ENCODE measurements around the gene SIGLEC14. TPM values are rescaled to one million over a fixed set of nuclear protein-coding genes. Genes with fewer than 3 reads are reported as not detected.
"Not testable (repeated sequence)": the region's sequence is repeated elsewhere in the genome, so short reads cannot be mapped to it uniquely, and the experiment has no call there.

Gene SIGLEC14
- total RNA-seq, 1 experiment from 2014 or later, result not detected

DNA sequence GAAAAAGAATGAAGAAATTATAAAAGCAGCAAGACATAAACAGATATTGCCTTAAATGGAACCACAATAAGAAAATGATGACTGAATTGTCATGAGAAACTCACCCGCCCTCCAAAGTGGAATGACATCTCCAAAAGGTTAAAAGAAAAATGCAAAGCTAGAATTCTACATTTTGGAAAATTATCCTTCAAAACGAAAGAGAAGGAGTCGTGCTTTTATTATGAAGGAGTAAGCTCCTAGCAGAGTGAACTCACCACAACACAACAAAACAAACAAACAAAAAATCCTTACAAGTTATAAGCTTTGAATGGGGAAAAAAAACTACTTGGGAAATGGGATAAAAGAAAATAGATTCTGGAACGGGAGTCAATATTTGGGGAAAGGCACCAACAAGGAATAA lies 6.7 kb downstream of the SIGLEC14 start:
- H3K4me3 ChIP-seq, result no peak overlapping the region
- H3K36me3 ChIP-seq (ENCODE audit: low read depth), result no peaks in the 10 kb centered on the region
- intact Hi-C loops (cut with micrococcal nuclease; ENCODE audit: unreplicated experiment), result no loop called here
- no peak overlapping the region for H2AFZ ChIP-seq
- no peaks in the 10 kb centered on the region for H3K9me3 ChIP-seq (ENCODE audit: insufficient read depth, low read depth)
- H3K4me1 ChIP-seq (replicated peaks; ENCODE audit: insufficient read depth), result no peaks in the 10 kb centered on the region
- no peaks in the 10 kb centered on the region for H4K20me1 ChIP-seq (ENCODE audit: insufficient read depth)
- POLR2A ChIA-PET (ENCODE audit: unreplicated experiment), result no interaction called here
- H3K27ac ChIP-seq, result no peak overlapping the region
- H3K4me2 ChIP-seq, result no peak overlapping the region
- no peak for DNase-seq
- H3K9me2 ChIP-seq (ENCODE audit: insufficient read depth), result no peaks in the 10 kb centered on the region
- CTCF ChIA-PET, result no interaction called here
- BruUV-seq (replicated peaks), result no TSS peak
- no peaks in the 10 kb centered on the region for H3K79me2 ChIP-seq (ENCODE audit: low read depth)
- no peak for TF ChIP-seq EZH2 (IDR thresholded peaks at IDR 0.05; ENCODE audit: low read depth)
- no peak for TF ChIP-seq CTCF (conservative IDR thresholded peaks at IDR 0.05)
- H3F3A ChIP-seq (ENCODE audit: insufficient read depth, low read depth), result no peaks in the 10 kb centered on the region
- no peaks in the 10 kb centered on the region for H3K27me3 ChIP-seq (ENCODE audit: insufficient read depth, low read depth)

GRCh38 chr19:51637362-51637978 lies 9.2 kb downstream of the SIGLEC14 start:
- no peaks in the 10 kb centered on the region for H4K20me1 ChIP-seq (ENCODE audit: insufficient read depth)
- no TSS peak for BruUV-seq (replicated peaks)
- TF ChIP-seq EZH2 (IDR thresholded peaks at IDR 0.05; ENCODE audit: low read depth), result no peak
- TF ChIP-seq CTCF (conservative IDR thresholded peaks at IDR 0.05), result no peak
- H3K79me2 ChIP-seq (ENCODE audit: low read depth), result no peaks in the 10 kb centered on the region
- no peaks in the 10 kb centered on the region for H3K9me2 ChIP-seq (ENCODE audit: insufficient read depth)
- POLR2A ChIA-PET (ENCODE audit: unreplicated experiment), result no interaction called here
- no peaks in the 10 kb centered on the region for H3F3A ChIP-seq (ENCODE audit: insufficient read depth, low read depth)
- H3K27me3 ChIP-seq (ENCODE audit: insufficient read depth, low read depth), result no peaks in the 10 kb centered on the region
- intact Hi-C loops (cut with micrococcal nuclease; ENCODE audit: unreplicated experiment), result no loop called here
- no peaks in the 10 kb centered on the region for H3K9me3 ChIP-seq (ENCODE audit: insufficient read depth, low read depth)
- no peak overlapping the region for H2AFZ ChIP-seq
- CTCF ChIA-PET, result no interaction called here
- H3K4me2 ChIP-seq, result no peak overlapping the region
- H3K36me3 ChIP-seq (ENCODE audit: low read depth), result no peaks in the 10 kb centered on the region
- no peaks in the 10 kb centered on the region for H3K4me1 ChIP-seq (replicated peaks; ENCODE audit: insufficient read depth)
- no peak for DNase-seq
- H3K4me3 ChIP-seq, result no peak overlapping the region
- H3K27ac ChIP-seq, result no peak overlapping the region

DNA sequence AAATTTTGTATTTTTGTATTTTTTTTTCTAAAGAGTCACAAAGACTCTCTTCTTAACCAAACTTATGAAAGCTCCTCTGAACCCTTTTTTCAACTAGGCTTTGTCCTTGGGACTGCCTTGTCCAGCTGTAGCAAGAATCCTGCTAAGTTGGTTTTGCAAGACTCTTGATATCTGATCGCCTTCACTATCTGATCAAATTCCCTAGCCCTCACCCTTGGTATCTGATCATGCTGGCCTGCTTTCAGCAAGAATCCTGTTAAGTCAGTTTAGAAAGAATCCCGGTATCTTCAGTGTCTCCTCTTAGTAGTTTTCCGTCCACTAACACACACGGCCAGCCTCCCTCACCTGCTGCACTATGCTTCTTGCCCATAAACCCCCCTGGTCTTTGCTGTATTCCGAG lies 14.5 kb downstream of the SIGLEC14 start:
- POLR2A ChIA-PET (ENCODE audit: unreplicated experiment), result no interaction called here
- no peaks in the 10 kb centered on the region for H3K9me3 ChIP-seq (ENCODE audit: insufficient read depth, low read depth)

DNA sequence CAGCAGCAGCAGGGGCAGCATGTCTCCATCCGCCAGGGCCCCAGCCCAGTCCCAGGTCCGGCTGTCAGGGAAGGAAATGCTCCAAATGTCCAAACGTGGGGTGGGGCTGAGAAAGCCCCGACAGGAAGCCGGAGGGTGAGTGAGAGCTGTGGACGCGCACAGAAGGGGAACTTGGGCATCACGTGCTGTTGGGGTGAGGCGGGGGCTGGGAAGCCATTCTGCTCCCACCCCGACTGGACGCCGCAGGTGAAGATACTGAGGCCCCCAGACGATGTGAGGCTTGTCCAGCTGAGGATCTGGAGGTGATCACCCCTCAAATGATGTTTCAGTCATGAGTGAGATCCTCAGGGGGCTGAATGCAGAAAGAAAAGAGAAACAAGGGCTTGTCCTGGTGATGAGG lies 16.3 kb downstream of the SIGLEC14 start, which contains the start of gene SIGLEC5:
SIGLEC5 (minus strand) TSS at position 87 of the 400 bp plus-strand sequence; CDS start at position 21, 66 bp downstream.
- H3K4me2 ChIP-seq; intact Hi-C loops (cut with micrococcal nuclease; ENCODE audit: unreplicated experiment); POLR2A ChIA-PET (ENCODE audit: unreplicated experiment); H2AFZ ChIP-seq; H3K9me3 ChIP-seq (ENCODE audit: insufficient read depth, low read depth); H3K4me1 ChIP-seq (replicated peaks; ENCODE audit: insufficient read depth); CTCF ChIA-PET; H3K36me3 ChIP-seq (ENCODE audit: low read depth); H3K9me2 ChIP-seq (ENCODE audit: insufficient read depth); H3K79me2 ChIP-seq (ENCODE audit: low read depth); DNase-seq; BruUV-seq (replicated peaks); H3F3A ChIP-seq (ENCODE audit: insufficient read depth, low read depth); H3K4me3 ChIP-seq; H3K27ac ChIP-seq; H4K20me1 ChIP-seq (ENCODE audit: insufficient read depth): not testable (repeated sequence)
- peaks cover 40% of the 10 kb centered on the region for H3K27me3 ChIP-seq (ENCODE audit: insufficient read depth, low read depth)

More for the DNA sequence above, 14.5 kb downstream of the SIGLEC14 start:
- TF ChIP-seq CTCF (conservative IDR thresholded peaks at IDR 0.05) (no peak), EZH2 (IDR thresholded peaks at IDR 0.05; ENCODE audit: low read depth) (no peak)
- Histone ChIP-seq H3F3A (ENCODE audit: insufficient read depth, low read depth) (no peaks in the 10 kb centered on the region), H3K4me2 (no peak overlapping the region), H4K20me1 (ENCODE audit: insufficient read depth) (no peaks in the 10 kb centered on the region), H3K27ac (no peak overlapping the region), H3K36me3 (ENCODE audit: low read depth) (no peaks in the 10 kb centered on the region), H3K4me3 (no peak overlapping the region), H3K9me2 (ENCODE audit: insufficient read depth) (no peaks in the 10 kb centered on the region), H2AFZ (no peak overlapping the region), H3K4me1 (replicated peaks; ENCODE audit: insufficient read depth) (no peaks in the 10 kb centered on the region), H3K27me3 (ENCODE audit: insufficient read depth, low read depth) (peaks cover 22% of the 10 kb centered on the region), H3K79me2 (ENCODE audit: low read depth) (no peaks in the 10 kb centered on the region)
- no TSS peak for BruUV-seq (replicated peaks)
- CTCF ChIA-PET, result no interaction called here
- no peak for DNase-seq
- intact Hi-C loops (cut with micrococcal nuclease; ENCODE audit: unreplicated experiment), result no loop called here

All from PC-9 (cell line).